Left renal pelvis (tissue), 4 donors: ENCODE data around the gene RAVER2. TPM values are rescaled to one million over a fixed set of nuclear protein-coding genes. Genes with fewer than 3 reads are reported as not detected.

ENCODE experiments used
- DNase-seq, 4 donors: peaks; one replicate each; pipeline ENCODE4 v3.0.0-alpha.2; 2013; ENCODE audit warnings: low read depth in 4 of 4, low spot score in 3 of 4
- polyA plus RNA-seq, 4 donors: library from polyadenylated mRNA; unstranded; fragments of 120-200 nt; gene quantifications; one replicate each; pipeline ENCODE4 v1.2.1, GENCODE V29; 2013; ENCODE audit not compliant: insufficient read length in 4 of 4

Gene RAVER2
- polyA plus RNA-seq, 4 donors = 15.4 to 31.5 (median 27.8) TPM

DNA sequence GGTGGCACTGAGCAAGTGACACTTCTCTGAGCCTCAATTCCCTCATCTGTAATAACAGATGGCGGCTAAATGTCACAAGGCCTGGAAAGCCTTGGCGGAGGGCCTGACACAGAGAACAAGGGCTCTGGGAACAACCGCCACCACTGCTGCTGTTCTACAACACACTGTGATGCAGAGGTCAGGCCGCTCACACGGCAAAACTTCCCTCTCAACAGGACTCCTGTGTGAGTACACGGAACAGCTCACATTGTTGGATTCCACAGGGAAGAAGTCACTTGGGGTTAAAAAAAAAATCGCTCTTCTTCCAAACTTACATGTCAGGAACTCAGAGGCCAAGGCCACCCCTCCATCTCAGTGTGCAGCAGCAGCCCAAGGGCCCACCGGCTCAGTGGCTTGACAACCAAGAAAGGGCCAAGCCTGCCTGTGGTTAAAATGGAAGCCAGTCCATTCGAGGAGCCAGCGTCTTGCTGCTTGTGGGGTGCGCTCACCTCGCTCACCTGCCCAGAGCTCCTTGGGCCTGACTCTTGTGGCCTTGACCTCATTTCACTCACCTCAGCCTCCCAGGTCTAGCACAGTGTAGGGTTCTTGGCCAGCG is 101.1 kb downstream of the RAVER2 start:
- DNase-seq = no peak

GRCh38 chr1:64846573-64847430 is 101.9 kb downstream of the RAVER2 start:
- no peak for DNase-seq

GRCh38 chr1:64847666-64848065 is 102.8 kb downstream of the RAVER2 start:
- no peak for DNase-seq

GRCh38 chr1:64848136-64848535 is 103.3 kb downstream of the RAVER2 start:
- DNase-seq = no peak

DNA sequence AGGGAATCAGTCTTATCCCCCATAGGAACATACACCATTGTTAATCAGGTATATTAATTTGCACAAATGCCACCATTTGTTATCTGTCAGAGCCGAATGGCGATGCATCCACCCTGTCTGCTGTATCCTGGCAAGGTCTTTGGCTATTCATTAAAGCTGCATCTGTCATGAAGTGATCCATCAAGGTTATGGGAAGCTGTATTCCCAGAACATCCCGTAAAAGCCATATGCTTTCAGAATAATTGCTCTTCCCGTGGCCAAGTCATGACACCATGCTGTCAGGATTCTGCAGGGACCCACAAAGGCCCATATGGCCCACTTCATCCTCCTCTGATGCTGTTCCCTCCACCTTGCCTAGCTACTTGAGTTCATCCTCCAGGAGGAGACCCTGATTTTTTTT is 103.9 kb downstream of the RAVER2 start:
- no peak for DNase-seq

- DNase-seq = no peak
These were observed 105.1 kb downstream of the RAVER2 start for GRCh38 chr1:64849942-64850341.

- no peak for DNase-seq
These were observed 106.0 kb downstream of the RAVER2 start for GRCh38 chr1:64850846-64851245.

DNA sequence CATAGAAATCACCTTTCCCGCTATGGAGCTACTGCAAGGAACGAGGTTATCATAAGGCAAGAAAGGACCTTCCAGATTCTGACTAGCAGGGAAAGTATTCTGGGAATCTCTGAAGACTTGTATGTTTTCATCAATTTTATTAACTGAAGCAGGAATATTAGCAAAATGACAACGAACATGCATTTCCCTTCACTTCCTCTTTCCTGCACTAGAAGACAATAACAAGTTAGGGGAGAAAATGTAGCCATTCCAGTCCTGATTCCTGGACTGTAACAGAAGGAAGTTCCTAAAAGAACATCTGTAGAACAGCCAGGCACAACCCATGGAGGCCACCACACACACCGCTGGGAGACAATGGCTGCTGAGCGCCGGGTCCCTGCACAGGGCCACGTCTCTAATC is 106.8 kb downstream of the RAVER2 start:
- no peak for DNase-seq

DNA sequence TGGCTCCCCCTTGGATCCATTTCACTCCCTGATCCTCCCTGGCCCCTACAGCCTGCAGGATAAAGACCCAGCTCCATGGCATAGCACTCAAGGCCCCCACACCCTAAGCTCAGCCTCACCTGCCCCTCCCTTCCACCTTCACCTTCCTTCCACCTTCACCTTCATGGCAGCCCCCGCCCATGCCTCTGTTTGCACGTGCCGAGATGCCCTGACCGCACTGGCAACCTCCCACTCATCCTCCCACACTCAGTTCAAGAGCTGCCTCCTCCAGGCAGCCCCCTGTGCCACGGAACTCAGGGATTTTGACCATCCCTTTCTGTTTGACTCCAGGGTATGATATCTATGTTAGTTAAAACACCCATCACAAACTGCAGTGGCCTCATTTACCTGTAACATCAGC is 109.8 kb downstream of the RAVER2 start:
- DNase-seq = no peak

- no peak for DNase-seq
These were observed 110.7 kb downstream of the RAVER2 start for GRCh38 chr1:64855557-64855956.

- DNase-seq = no peak
These were observed 111.7 kb downstream of the RAVER2 start for GRCh38 chr1:64856553-64856952.

DNA sequence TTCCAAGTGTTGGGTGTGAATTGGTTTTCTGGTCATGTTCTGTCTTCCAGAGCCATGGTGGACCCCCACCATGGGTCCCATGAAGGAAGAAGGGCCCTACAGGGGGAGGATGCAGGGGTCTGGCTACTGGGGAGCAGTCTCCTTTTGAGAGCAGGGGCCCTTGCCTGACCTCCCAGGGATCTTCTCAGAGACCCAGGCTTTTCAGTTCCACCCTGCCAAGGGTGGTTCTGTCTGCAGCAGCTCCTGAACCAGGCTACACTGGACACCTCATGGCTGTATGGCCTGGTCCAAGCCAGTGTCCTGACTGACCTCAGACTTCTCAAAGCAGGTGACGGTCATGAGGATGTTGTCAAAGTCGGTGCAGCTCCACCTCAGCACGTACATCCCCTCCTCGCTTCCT is 112.5 kb downstream of the RAVER2 start:
- DNase-seq = no peak

DNA sequence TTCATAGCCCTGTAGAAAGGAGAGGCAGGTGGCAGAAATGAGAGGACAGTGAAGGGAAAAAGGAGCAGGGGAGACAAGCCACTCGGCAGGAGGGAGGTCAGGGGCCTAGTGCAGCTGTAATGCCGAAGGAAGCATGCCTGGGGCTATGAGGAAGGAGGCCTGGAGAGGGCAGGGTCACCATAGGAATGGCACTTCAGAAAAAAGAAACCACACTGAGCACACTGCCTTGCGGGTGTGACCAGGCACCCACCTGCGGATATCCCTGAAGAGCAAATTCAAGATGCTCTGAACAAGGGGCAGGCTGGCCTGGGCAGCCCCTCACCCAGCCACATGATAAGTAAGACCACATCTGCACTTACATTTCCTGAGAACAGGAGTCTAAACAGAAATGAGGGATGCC is 116.7 kb downstream of the RAVER2 start:
- peak in 1 of 4 donors; percentile 2 for DNase-seq

DNA sequence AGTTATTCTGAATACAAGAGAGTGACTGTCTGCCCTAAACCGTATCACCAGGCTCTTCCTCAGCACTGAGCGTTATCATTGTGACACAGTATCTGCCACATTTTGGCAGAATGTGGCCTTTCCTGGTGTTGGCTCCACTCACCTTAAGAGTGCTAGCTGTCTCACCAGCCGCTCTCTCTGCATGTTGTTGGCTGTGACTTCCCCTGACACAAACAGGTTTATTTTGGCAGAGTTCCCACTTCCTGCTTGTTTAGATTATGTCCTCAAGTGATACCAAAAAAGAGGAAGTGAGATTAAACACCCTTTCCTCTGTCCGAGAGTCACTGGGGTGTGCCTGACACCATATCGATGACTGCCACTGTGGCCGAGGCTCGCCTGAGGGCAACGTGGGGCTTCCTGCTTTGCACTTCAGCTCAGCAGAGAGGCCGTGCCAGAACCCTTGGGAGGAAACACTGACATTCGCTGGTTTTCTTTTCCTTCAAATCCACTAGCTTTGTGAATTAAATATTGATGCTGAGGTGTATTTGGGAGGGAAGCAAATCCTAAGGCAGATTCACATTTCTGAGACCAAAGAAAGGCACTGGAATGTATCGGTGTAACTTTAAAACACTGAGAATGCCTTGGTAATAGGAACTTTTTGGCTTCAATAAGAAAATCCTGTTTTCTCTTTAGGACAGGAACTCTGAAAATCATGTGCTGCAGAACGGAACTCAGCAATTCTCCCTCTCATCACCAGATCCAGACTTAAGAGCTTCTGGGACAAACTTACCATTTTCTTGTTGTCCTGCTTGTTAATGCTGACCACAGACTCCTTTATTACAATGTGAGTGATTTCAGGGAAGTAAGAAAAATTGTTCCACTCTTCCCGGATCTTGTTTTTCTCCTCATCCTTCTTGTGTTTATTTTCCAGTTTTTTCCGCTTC is 119.4 kb downstream of the RAVER2 start:
- DNase-seq = peak; percentile 8 to 31 (median 18)

DNA sequence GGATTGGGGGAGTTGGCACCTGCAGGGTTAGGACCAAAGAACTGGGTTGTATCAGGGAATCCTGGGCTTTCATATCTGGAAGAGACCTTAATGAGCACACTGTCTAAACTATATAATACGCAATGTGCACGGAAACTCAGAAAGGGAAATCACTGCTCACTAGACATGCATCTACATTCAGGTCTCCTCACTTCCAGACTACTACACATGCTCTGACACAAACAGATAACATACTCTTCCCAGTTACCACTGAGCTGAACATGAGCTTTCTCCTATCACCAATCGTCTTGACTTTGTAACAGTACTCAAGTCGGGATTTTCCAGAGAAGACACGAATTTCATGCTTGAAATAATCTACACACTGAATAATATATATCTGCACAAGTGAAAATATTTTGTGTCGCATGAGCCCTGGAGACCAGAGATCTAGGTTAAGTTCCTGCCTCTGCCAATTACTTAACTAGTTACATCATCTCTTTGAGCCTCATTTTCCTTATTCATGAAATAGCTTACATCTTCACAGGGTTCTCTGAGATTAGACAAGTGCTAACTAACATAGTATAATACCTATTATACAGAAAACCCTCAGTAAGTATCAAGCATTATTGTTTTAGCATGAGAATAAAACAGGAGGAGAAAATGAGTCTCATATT is 120.4 kb downstream of the RAVER2 start:
- DNase-seq = no peak

DNA sequence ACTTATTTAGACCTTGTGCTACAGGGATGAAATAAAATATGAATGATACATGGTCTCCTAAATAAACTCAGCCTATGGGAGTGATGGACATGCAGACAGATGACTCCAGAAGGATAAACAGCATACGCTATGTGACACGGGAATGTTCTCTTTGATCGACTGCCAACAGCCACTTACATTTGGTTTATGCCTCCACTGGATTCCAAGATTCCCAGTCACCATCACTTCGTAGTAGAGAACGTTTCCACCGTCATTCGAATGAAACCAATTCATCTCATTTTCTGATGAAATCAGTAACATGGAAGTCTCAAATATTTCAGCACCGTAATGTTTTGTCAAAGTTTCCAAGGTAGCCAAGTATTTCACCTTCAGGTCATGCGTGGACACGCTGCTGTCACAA is 121.8 kb downstream of the RAVER2 start:
- DNase-seq = no peak

DNA sequence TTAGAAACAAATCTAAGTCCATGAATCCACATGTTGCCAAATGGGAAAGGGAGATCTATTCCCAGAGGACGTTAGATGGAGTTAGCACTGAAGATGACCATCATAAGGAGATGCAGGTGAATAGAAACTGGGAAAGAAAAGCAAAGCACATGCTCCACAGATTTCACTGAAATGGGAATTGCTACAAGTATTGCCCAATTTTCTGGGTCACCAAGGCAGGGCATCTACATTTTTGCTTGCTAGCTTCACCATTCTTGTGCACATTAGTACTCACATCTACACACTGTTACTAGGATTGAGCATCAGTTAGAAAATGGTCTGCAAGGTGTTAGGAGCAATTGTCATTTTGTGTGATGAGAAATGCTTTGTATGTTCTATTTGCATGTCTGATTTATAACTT is 122.4 kb downstream of the RAVER2 start:
- no peak for DNase-seq

- DNase-seq = no peak
These were observed 126.4 kb downstream of the RAVER2 start for GRCh38 chr1:64871256-64871655.

DNA sequence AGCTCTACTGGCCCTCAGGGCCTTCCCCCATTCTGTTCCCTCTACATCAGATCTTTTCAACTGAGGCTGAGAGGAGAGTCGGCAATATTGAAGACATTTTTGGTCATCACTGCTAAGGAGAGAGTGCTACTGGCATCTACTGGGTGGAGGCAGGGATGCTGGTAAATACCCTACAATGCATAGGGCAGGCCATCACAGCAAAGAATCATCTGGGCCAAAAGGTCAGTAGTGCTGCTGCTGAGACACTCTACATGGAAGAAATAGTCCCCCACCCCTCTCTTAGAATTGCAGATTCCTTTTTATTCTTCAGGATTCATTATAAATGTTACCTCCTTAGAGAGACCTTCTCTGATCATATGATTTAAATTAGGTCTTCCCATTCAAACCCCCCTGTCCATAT is 127.2 kb downstream of the RAVER2 start:
- DNase-seq = no peak

DNA sequence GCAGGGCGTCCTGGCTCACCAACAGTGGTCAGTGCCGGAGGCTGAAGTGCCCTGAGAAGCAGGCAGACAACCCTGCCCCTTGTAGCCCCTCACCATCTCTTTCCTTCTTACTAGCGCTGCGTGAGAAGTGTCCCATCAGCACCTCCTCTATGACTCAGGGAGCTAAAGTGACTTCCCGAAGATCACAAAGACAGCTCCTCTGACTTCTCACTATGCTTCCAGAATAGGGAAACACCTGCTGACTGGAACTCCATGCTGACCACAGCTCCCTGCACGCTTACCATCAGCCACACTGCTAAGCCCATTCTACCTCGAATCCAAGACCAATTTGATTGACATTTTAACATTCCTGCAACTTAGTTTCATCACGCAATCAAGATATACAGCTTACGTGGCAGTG is 128.7 kb downstream of the RAVER2 start:
- no peak for DNase-seq

- DNase-seq = no peak
These were observed 129.8 kb downstream of the RAVER2 start for GRCh38 chr1:64874666-64875065.
